GM12892 (cell line): ENCODE data around the gene TMEM63A.

ENCODE experiments used
- POLR2A ChIP-seq: IDR thresholded peaks from 2 replicates; pipeline ENCODE4 v1.6.1; 2011; ENCODE audit warnings: low read depth, low read length, control low read depth
- POLR2AphosphoS5 ChIP-seq: IDR thresholded peaks from 2 replicates; pipeline ENCODE4 v1.6.1; 2011; ENCODE audit warnings: low read depth, low read length, control low read depth
- TAF1 ChIP-seq: IDR thresholded peaks from 2 replicates; pipeline ENCODE4 v1.6.1; 2011; ENCODE audit warnings: low read depth, mild to moderate bottlenecking, control low read depth, low read length, borderline replicate concordance

GRCh38 chr1:225903623-225904022, 21.4 kb upstream of the TMEM63A start:
- TF ChIP-seq POLR2AphosphoS5: no peak
- TF ChIP-seq POLR2A: no peak
- no peak for TF ChIP-seq TAF1
